Sigmoid colon (tissue), 7 donors: Measurements from ENCODE around the gene CSDE1. TPM values are rescaled to one million over a fixed set of nuclear protein-coding genes. Genes with fewer than 3 reads are reported as not detected.

Source experiments
- DNase-seq: peaks from one replicate; pipeline ENCODE4 v3.0.0-alpha.2; 2019
- H3K27ac ChIP-seq, 4 donors: fragments of 200-600 bp; sonication (generic); one replicate each; pipeline ENCODE4 v1.5.1; 2016 to 2019; ENCODE audit warnings: mild to moderate bottlenecking in 1 of 4
- H3K27me3 ChIP-seq, 3 donors: fragments of 200-600 bp; sonication (generic); one replicate each; pipeline ENCODE4 v1.5.1; 2019; ENCODE audit warnings: mild to moderate bottlenecking in 1 of 3
- H3K36me3 ChIP-seq, 4 donors: fragments of 200-600 bp; sonication (generic); one replicate each; pipeline ENCODE4 v1.5.1; 2016 to 2019
- H3K4me1 ChIP-seq, 4 donors: fragments of 200-600 bp; sonication (generic); one replicate each; pipeline ENCODE4 v1.5.1; 2017 to 2019
- H3K4me3 ChIP-seq, 4 donors: fragments of 200-600 bp; sonication (generic); one replicate each; pipeline ENCODE4 v1.5.1; 2017 to 2019; ENCODE audit warnings: mild to moderate bottlenecking in 2 of 4, moderate library complexity in 1 of 4
- H3K9me3 ChIP-seq, 4 donors: fragments of 200-600 bp in 3 of 4; sonication (generic) in 3 of 4; one replicate each; pipeline versions ENCODE4 v1.5.1 to v1.6.1; 2013 to 2019
- EP300 ChIP-seq, 4 donors: sonication (generic); formaldehyde crosslinking; IDR thresholded peaks; one replicate each; pipeline ENCODE4 v1.6.1; 2017; ENCODE audit warnings: antibody characterized with exemption in 4 of 4
- POLR2A ChIP-seq, 2 donors: fragments of 450-650 bp; IDR thresholded peaks; one replicate each; pipeline ENCODE4 v1.6.1; 2016; ENCODE audit warnings: antibody characterized with exemption in 2 of 2, mild to moderate bottlenecking in 2 of 2, moderate library complexity in 2 of 2
- POLR2AphosphoS5 ChIP-seq, 4 donors: sonication (generic); formaldehyde crosslinking; IDR thresholded peaks; one replicate each; pipeline ENCODE4 v1.6.1; 2017; ENCODE audit warnings: antibody characterized with exemption in 4 of 4
- WGBS, 2 donors: extraction: QIAGEN DNeasy Blood & Tissue Kit; methylation state at CpG; one replicate each; pipeline ENCODE4 v1.1.7; 2013; 5-methylcytosine and 5-hydroxymethylcytosine counted together
- intact Hi-C: fragments of 100-400 bp; cut with DNase I; formaldehyde crosslinking; loops from one replicate; pipeline ENCODE4 v1.15.1; 2023
- polyA plus RNA-seq, 3 donors: library from polyadenylated mRNA; stranded (reverse); fragments of 200-250 nt; gene quantifications; one replicate each; pipeline ENCODE4 v1.2.3, GENCODE V29; 2013
- total RNA-seq, 4 donors: library from RNA; depleted of rRNA; stranded (reverse); fragments of >200 nt; gene quantifications; one replicate each; pipeline ENCODE4 v1.1.0, GENCODE V29; 2016
- TF ChIP-seq, protein P1 (sequence below), 4 experiments: fragments of 450-650 bp in 3 of 4; fragments of 200-600 bp in 1 of 4; IDR thresholded peaks; one replicate each; pipeline ENCODE4 v1.5.1; 2016 to 2019; ENCODE audit warnings: antibody characterized with exemption in 4 of 4, mild to moderate bottlenecking in 3 of 4, moderate library complexity in 2 of 4
- donor health status: healthy with polysubstance abuse.
- donor health status: Bipolar disorder and iron deficiency.
- donor health status: healthy.

Gene CSDE1
- total and polyA plus RNA-seq, 7 donors = 167 to 2,762 (median 1,738) TPM

DNA sequence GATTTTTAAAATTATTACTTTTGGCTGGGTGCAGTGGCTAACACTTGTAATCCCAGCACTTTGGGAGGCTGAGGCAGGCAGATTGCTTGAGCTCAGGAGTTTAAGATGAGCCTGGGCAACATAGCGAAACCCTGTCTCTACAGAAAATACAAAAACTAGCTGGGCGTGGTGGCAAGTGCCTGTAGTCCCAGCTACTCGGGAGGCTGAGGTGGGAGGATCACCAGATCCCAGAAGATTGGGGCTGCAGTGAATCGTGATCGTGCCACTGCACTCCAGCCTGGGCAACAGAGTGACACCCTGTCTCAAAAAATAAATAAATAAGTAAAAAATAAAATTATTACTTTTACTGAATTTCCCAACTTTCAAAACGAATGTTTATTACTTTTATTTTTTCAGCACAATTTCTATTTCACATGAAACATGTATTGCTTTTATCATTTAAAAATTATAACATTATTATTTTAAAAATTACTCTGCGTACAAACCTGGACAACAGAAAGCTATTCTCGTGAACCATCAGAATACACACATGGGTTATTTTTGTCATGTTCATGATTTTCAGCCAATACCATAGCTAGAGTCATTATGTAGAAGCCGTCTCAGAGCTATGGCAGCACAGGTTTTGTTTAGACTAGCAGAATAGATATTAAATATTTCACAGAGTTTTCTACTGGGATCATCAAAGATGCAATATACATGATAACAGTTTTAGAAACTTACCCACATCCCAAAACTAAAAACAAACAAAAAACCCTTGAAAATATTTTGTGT, 63.1 kb downstream of the CSDE1 start:
- intact Hi-C loops = no loop called here

DNA sequence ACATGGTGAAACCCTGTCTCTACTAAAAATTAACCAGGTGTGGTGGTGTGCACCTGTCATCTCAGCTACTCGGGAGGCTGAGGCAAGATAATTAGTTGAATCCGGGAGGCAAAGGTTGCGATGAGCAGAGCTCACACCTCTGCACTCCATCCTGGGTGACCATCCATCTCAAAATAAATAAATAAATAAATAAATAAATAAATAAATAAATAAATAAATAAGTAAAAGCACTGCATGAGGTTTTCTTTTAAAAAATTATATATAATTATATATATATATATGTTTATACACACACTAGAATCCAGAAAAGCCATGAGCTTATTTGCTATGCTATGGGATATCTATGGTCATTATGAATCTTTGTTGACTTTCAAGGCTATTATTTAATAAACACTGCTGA, 64.8 kb downstream of the CSDE1 start:
- no peak for DNase-seq
- Histone ChIP-seq H3K9me3 (no peaks in the 10 kb centered on the region), H3K27ac (no peak overlapping the region), H3K36me3 (no peaks in the 10 kb centered on the region), H3K4me1 (no peaks in the 10 kb centered on the region), H3K27me3 (no peaks in the 10 kb centered on the region), H3K4me3 (no peak overlapping the region)
- WGBS, 2 donors = 88 to 97% methylated on average over 3 of the region's 3 CpGs
- TF ChIP-seq, protein P1, sequence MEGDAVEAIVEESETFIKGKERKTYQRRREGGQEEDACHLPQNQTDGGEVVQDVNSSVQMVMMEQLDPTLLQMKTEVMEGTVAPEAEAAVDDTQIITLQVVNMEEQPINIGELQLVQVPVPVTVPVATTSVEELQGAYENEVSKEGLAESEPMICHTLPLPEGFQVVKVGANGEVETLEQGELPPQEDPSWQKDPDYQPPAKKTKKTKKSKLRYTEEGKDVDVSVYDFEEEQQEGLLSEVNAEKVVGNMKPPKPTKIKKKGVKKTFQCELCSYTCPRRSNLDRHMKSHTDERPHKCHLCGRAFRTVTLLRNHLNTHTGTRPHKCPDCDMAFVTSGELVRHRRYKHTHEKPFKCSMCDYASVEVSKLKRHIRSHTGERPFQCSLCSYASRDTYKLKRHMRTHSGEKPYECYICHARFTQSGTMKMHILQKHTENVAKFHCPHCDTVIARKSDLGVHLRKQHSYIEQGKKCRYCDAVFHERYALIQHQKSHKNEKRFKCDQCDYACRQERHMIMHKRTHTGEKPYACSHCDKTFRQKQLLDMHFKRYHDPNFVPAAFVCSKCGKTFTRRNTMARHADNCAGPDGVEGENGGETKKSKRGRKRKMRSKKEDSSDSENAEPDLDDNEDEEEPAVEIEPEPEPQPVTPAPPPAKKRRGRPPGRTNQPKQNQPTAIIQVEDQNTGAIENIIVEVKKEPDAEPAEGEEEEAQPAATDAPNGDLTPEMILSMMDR (IDR thresholded peaks at IDR 0.05) = no peak
- TF ChIP-seq POLR2A (IDR thresholded peaks at IDR 0.05) (no peak), EP300 (IDR thresholded peaks at IDR 0.05) (no peak), POLR2AphosphoS5 (IDR thresholded peaks at IDR 0.05) (no peak)
- intact Hi-C loops = no loop called here

More for the DNA sequence above, 63.1 kb downstream of the CSDE1 start:
- TF ChIP-seq, protein P1 (IDR thresholded peaks at IDR 0.05) = no peak
- TF ChIP-seq POLR2A (IDR thresholded peaks at IDR 0.05) (no peak), EP300 (IDR thresholded peaks at IDR 0.05) (no peak), POLR2AphosphoS5 (IDR thresholded peaks at IDR 0.05) (no peak)
- WGBS, 2 donors = 85 to 87% methylated on average over 9 of the region's 9 CpGs
- no peaks in the 10 kb centered on the region for H3K9me3 ChIP-seq
- no peaks in the 10 kb centered on the region for H3K27me3 ChIP-seq
- no peak overlapping the region for H3K27ac ChIP-seq
- H3K4me1 ChIP-seq = no peaks in the 10 kb centered on the region
- no peaks in the 10 kb centered on the region for H3K36me3 ChIP-seq
- no peak for DNase-seq
- no peak overlapping the region for H3K4me3 ChIP-seq

DNA sequence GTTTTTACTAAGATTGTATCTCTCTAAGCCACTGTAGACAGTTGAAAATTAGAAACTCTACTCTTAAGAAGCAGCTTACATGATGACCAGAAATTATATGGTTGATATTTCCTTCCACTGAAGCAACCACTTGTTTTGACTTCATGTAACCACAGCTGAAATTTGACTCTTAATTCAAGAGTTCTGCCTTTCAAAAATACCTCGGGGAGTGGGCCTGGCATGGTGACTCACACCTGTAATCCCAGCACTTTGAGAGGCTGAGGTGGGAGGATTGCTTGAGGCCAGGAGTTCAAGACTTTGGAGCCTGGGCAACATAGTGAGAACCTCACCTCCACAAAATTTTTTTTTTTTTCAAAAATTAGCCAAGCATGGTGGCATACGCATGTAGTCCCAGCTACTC, 66.7 kb downstream of the CSDE1 start:
- Histone ChIP-seq H3K27me3 (no peaks in the 10 kb centered on the region), H3K36me3 (no peaks in the 10 kb centered on the region), H3K27ac (no peak overlapping the region), H3K4me3 (no peak overlapping the region), H3K9me3 (no peaks in the 10 kb centered on the region), H3K4me1 (no peaks in the 10 kb centered on the region)
- WGBS, 2 donors = 81 to 87% methylated on average over 2 of the region's 2 CpGs
- intact Hi-C loops = no loop called here
- DNase-seq = no peak
- TF ChIP-seq, protein P1 (IDR thresholded peaks at IDR 0.05) = no peak
- no peak for TF ChIP-seq POLR2A (IDR thresholded peaks at IDR 0.05)

DNA sequence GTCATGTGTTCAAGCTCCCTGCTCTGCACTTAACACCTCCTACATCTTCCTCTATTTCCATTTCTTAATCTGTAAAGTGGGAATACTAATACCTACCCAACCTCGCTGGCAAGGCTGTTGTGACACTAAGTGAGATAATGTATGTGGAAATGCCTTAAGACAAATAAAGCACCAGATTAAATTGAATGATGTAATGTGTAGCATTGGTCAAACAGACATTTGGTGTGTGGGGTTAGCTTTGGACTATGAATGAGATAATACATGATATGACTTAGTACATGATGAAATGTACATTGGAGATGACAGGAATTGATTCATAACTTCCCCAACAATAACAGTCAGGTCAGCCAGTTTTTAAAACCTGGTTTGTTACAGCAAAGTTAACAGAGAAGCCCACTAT, 67.6 kb downstream of the CSDE1 start:
- whole genome bisulfite sequencing, 2 donors = 80 to 83% methylated on average over 1 of the region's 1 CpG
- H3K27ac ChIP-seq = no peak overlapping the region
- H3K4me1 ChIP-seq = no peaks in the 10 kb centered on the region
- no peaks in the 10 kb centered on the region for H3K9me3 ChIP-seq
- intact Hi-C loops = no loop called here
- no peak for DNase-seq
- H3K4me3 ChIP-seq = no peak overlapping the region
- TF ChIP-seq POLR2A (IDR thresholded peaks at IDR 0.05) (no peak), POLR2AphosphoS5 (IDR thresholded peaks at IDR 0.05) (no peak)
- TF ChIP-seq, protein P1 (IDR thresholded peaks at IDR 0.05) = no peak
- H3K27me3 ChIP-seq = no peaks in the 10 kb centered on the region
- H3K36me3 ChIP-seq = no peaks in the 10 kb centered on the region

DNA sequence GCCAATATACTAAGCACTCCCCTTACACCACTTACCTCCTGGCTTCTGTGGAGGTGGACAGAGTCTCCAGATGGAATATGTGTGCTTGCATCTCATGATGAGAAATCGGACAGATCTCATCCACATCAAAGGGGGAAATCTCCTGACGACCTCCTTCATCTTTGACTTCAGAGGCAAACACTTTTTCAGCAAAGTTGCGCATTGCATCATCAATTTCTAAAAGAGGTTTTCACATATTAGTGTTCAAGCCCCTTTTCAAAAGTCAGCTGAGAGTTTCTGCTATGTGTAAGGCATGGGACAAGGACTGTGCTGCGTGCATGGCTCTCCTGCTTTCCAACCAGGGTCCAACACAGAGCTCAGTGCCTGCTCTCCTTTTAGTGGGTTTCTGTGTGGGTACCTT, 69.3 kb downstream of the CSDE1 start:
- H3K36me3 ChIP-seq = no peaks in the 10 kb centered on the region
- no peaks in the 10 kb centered on the region for H3K27me3 ChIP-seq
- no peaks in the 10 kb centered on the region for H3K9me3 ChIP-seq
- intact Hi-C loops = no loop called here
- no peak overlapping the region for H3K27ac ChIP-seq
- no peak for DNase-seq
- H3K4me3 ChIP-seq = no peak overlapping the region
- H3K4me1 ChIP-seq = no peaks in the 10 kb centered on the region
- 89% methylated on average over 4 of the region's 4 CpGs for WGBS, 2 donors
- TF ChIP-seq EP300 (IDR thresholded peaks at IDR 0.05) (no peak), POLR2AphosphoS5 (IDR thresholded peaks at IDR 0.05) (no peak), POLR2A (IDR thresholded peaks at IDR 0.05) (no peak)
- TF ChIP-seq, protein P1 (IDR thresholded peaks at IDR 0.05) = no peak
